SHP77 (cell line): ENCODE results near the gene LHX3.
"Not testable (repeated sequence)": the region's sequence is repeated elsewhere in the genome, so short reads cannot be mapped to it uniquely, and the experiment has no call there.

Experiments
- DNase-seq, 2 experiments: peaks; one replicate each; lab custom pipeline; 2025; lab: John Stamatoyannopoulos, UW

Gene LHX3

DNA sequence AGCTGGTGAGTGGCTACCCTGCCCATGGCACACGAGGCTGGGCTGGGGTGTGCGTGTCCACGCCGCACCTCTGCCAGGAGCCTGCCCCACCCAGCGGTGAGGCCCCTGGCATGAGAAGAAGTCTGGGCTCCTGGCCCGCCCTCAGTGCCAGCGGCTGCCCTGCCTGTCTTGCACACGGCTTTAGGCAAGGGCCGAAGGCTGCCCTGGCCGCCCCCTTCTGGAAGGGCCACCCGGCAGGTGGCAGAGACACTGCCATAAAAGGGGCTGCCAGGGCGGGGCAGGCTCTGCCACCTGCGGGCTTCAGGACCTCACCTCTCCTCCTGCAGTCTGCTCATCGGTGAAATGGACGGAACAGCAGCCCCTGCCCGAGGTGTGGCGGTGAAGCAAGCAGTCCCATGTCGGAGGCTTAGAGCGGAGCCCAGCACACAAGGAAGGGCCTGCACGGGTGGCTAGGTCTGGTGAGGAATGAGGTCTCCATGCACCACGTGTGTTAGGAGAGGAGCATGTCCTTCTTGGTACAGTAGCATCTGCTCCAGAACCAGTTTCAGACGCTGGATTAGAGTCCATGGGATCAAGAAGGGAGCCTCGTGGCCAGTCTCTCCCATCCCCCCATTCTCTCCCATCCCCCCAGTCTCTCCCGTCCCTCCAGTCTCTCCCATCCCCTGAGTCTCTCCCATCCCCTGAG is 51.4 kb downstream of the LHX3 start:
- no peak for DNase-seq

DNA sequence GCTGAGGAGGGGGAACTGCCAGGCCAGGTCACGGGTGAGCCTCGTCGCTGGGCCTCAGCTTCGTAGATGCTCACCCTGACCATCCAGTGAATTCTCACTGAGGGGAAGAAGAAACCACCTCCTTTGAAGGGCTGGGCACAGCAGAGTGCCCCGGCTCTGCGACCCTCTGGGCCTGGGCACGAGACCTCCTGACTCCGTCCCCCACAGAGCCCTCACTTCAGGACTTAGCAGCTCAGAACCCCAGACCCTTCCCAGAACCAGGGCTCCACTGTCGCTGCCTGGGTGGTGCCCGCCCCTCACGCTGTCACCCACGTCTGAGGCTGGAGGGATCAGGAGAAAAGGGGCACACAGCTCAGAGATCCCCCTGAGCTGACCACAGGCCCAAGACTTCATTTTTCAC is 52.0 kb downstream of the LHX3 start:
- DNase-seq, result no peak

DNA sequence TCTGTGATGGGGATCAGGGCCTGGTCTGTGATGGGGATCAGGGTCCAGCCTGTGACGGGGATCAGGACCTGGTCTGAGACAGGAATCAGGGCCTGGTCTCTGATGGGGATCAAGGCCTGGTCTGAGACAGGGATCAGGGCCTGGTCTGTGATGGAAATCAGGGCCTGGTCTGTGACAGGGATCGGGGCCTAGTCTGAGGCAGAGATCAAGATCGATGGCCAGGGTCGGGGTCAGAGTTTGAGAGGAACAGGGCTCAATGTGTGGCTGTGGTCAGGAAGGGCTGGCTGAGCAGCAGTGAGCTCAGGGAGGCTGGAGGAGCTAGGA is 52.4 kb downstream of the LHX3 start:
- DNase-seq, result no peak

DNA sequence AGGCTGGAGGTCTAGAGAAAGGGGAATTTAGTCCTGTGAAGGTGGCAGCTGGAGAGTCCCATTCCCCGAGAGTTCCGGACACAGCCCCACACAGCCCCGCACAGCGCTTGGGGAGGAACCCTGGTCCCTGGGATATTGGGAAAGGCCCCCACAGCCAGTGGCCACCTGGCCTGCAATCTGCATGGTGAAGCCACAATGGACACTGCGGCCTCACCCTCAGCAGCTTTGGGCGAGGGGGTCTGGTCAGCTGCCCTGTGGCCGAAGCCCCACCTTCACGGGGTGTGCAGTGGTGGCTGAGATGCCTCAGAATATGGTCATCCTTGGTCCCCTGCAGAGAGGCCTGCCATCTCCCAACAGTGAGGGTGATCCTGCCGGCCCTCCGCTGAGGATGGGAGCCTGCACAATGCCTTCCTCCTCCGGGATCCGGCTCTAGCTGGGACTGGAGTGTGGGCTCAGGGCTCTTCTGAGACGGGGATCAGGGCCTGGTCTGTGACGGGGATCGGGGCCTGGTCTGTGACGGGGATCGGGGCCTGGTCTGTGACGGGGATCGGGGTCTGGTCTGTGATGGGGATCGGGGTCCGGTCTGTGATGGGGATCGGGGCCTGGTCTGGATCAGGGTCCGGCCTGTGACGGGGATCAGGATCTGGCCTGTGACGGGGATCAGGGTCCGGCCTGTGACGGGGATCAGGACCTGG is 52.9 kb downstream of the LHX3 start:
- DNase-seq, result no peak

DNA sequence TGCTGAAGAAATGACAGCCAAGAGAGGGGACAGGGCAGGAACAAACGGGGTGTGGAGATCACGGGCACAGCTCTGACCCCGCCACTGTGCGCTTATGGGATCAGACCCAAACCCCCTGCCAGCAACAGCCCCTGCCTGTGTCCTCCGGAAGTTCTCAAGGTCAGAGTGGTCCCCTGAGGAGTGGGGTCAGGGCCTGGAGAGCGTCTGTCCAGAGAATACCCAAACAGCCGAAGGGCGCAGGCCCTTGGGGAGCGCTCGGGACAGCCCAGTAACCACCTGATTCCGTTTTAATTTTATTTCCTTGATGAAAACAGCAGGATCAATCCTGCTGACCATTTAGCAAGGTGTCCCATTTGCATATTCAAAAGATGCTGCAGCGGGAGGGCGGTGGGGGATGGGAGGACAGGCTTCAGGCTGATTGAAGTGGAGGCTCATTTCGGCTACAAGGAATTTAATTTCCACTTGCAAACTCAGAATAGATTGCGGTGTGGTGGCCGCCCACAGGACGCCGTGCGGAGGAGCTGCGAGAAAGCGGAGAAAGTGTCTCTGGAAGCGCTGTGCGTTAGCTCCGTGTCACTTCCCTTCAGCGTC is 53.6 kb downstream of the LHX3 start:
- DNase-seq, result no peak

DNA sequence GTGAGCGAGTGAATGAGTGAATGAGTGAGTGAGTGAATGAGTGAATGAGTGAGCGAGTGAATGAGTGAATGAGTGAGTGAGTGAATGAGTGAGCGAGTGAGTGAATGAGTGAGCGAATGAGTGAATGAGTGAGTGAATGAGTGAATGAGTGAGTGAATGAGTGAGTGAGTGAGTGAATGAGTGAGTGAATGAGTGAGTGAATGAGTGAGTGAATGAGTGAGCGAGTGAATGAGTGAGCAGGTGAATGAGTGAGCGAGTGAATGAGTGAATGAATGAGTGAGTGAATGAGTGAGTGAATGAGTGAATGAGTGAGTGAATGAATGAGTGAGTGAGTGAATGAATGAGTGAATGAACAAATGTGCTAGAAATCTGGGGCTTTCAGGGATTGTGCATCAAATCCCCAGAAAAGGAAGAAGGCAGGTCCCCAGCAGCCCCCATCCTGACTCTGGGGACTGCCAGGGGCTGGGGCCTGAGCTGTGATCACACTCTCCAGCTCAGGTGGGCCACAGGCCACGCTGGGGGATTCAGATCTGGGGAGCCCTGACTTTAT is 54.2 kb downstream of the LHX3 start:
- not testable (repeated sequence) for DNase-seq

DNA sequence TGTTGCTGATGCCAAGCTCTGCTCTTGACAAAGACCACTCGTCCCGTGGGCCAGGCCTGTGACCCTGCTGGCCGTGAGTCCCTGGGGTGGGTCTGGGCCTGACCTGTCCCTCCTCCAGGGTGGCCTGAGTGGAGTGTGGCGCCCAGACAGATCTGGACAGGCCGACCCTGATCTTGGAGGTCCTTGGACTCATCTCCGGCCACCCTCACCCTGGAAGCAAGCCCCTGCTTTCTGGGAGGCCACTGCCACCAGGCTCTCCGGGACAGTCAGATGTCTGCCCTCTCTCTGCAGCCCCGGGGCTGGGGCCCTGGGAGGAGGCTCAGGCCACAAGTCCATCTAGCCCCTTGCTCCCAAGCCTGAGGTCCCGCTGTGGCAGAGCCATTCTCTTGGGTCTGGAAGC is 55.1 kb downstream of the LHX3 start:
- DNase-seq, result no peak

DNA sequence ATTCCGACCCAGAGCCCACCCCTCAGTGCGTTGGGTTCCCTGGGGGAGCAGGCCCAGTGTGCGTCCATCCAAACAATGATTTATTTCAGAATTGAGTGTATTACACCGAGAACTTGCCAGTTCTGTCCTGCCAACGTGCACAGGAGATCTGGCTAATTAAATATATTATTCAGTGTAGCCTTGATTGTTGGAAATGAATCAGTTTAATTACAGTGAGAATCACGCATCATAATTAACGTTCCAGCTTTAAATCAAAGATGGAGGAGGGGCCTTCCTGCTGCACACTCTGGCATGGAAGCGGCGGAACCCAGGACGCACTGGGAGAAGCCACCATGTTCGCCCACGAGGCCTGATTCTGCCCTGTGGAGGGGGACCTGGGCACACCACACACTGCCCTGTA is 55.6 kb downstream of the LHX3 start:
- DNase-seq, result no peak

DNA sequence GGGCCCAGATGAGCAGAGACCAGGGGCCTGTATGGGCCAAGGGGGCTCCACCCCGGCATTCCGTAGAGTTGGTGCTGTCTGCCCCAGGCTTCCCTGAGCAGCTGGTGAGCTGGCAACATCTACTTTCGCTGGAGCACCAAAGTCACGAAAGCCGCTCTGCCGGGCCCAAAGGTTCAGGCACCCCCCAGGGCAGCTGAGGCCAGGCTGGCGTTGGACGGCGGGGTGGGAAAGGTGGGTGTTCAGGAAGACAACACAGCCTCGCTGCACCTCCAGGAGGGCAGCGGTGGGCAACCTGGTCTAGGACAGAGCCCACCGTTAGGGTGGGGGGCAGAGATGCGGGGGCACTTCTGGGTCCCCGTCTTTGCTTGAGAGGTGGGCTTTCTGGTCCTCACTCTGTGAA is 56.2 kb downstream of the LHX3 start:
- no peak for DNase-seq

DNA sequence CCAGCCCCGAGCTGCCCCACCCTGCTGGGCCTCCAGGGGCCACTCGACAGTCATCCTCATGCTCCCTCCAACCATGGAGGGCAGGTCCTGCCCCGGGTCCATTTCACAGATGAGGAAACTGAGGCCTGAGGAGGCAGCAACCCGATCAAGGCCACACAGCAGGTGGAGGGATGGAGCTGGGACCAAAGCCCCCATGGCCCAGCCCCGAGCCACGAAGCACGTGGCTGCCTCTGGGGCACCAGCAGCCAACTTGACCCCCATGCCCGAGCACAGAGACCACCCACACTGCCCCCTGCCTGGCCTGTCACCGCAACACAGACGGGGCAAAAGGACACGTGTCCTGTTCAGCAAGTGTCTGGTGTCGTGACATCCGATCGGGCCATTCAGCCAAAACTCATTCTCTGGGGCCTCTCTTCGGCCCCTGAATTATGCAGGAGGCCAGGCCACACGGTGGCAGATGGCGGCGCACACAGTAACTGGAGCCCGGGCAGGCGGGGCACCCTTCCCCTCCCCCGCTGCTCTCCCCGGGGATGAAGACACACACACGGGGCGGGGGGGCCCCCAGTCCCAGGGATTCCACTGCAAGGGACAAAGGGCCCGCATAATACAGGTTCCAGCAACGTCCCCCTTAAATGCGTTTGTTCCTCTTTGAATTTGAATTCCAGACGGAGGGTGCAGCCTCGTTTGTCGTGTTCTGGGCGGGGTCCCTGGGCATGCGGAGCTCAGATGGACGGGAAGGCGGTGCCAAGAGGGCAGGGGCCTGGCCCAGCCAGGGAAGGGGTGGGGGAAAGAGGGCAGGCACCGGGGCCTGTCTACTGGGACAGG is 56.8 kb downstream of the LHX3 start:
- no peak for DNase-seq

DNA sequence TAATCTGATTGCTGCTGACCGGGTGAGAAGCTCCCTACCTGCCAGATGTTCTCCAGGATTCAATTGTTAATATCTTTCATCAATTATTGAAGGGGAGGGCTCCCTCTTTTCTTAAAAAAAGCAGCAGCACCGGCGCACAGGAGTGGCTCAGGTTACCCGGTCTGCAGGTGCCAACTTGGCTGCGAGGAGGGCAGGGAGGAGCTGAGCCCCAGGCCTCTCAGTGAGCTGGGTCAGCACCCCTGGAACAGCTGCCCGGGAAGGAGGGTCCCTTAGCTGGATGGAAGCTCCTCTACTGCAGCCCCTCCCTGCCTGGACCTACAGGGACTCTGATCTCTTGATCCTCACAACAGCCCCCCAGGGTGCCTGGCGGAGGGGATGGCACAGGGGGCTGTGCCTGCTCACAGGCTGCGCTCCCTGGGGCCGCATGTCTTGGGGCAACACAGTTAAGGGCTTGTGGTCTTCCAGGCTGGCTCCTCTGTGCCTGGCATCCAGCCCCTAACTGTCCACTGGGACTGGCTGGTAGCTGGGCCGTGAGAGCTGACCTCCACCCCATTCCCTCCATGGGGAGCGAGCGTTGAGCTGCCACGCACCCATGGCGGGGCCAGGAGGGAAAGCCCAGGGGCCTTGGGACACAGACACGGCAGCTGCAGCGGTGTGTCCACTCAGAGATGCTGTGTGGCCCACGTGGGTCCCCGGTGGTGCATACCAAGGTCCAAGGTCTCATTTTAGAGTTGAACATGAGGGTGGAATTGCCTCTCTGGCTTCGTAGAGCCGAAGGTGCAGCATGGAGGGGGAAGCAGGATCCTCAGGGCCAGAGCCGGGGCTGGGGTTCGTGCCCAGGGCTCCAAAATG is 57.7 kb downstream of the LHX3 start:
- no peak for DNase-seq
